KOPT-K1 (cell line): ENCODE data around the gene PAN2.
"Not testable (repeated sequence)": the region's sequence is repeated elsewhere in the genome, so short reads cannot be mapped to it uniquely, and the experiment has no call there.

Experiments used
- H3K27ac ChIP-seq: fragments of 200-600 bp; sonication (generic); 2 replicates; pipeline ENCODE4 v1.5.1; 2016; ENCODE audit warnings: antibody characterized with exemption, mild to moderate bottlenecking, low read depth, low read length; ENCODE audit not compliant: poor library complexity, severe bottlenecking
- H3K36me3 ChIP-seq: fragments of 200-600 bp; sonication (generic); 2 replicates; pipeline ENCODE4 v1.5.1; 2017; ENCODE audit warnings: antibody characterized with exemption, mild to moderate bottlenecking, low read length, moderate library complexity; ENCODE audit not compliant: insufficient read depth
- H3K9me3 ChIP-seq: fragments of 200-600 bp; sonication (generic); 2 replicates; pipeline ENCODE4 v1.5.1; 2017; ENCODE audit warnings: antibody characterized with exemption, low read length, mild to moderate bottlenecking; ENCODE audit not compliant: insufficient read depth, poor library complexity, severe bottlenecking

Gene PAN2

GRCh38 chr12:56278905-56279304 is 54.9 kb downstream of the PAN2 start:
- Histone ChIP-seq H3K27ac (no peak overlapping the region), H3K9me3 (no peaks in the 10 kb centered on the region), H3K36me3 (peaks cover 98% of the 10 kb centered on the region)

DNA sequence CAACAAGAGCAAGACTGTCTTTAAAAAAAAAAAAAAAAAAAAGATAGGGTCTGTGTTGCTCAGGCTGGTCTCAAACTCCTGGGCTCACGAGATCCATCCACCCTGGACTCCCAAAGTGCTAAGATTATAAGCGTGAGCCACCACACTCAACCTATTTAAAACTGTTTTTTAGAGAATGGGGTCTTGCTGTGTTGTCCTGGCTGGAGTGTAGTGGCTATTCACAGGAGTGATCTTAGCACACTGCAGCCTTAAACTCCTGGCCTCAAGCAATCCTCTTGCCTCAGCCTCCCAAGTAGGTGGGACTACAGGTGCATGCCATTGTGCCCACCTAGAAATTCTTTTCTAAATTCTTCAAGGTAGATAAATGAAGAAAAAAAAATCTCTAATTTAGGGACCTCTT is 59.5 kb downstream of the PAN2 start:
- no peak overlapping the region for H3K27ac ChIP-seq
- no peaks in the 10 kb centered on the region for H3K9me3 ChIP-seq
- H3K36me3 ChIP-seq, result peaks cover 98% of the 10 kb centered on the region

DNA sequence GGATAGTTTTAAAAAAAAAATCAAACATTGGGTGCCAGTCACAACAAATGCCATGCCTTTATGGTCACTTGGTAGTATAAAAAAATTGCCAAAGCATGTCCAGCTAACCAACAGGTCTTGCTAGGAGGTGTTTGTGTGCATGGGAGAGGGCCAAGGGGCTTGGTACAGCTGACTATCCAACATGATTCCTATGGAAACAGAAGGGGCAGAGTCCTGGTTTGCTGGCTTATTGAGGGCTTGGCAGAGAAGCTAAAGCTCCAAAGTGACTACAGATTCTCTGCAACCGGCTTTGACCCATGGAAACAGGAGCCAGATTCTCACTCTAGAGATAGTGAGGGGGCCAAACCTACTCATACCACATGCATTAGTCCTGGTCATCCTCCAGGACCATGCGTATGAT is 61.3 kb downstream of the PAN2 start:
- peaks cover 87% of the 10 kb centered on the region for H3K36me3 ChIP-seq
- H3K27ac ChIP-seq, H3K9me3 ChIP-seq: not testable (repeated sequence)

- Histone ChIP-seq H3K36me3 (peaks cover 74% of the 10 kb centered on the region), H3K9me3 (no peaks in the 10 kb centered on the region), H3K27ac (no peak overlapping the region)
Observed at GRCh38 chr12:56271031-56271430, 62.8 kb downstream of the PAN2 start.

GRCh38 chr12:56267443-56268071 is 66.2 kb downstream of the PAN2 start:
- H3K36me3 ChIP-seq, result peaks cover 41% of the 10 kb centered on the region
- peak overlapping the region; percentile 66 for H3K27ac ChIP-seq
- no peaks in the 10 kb centered on the region for H3K9me3 ChIP-seq

GRCh38 chr12:56266693-56267442 is 66.9 kb downstream of the PAN2 start, which contains the start of gene COQ10A:
COQ10A (plus strand) TSS chr12:56266942; CDS start chr12:56267119, 177 bp downstream.
- no peaks in the 10 kb centered on the region for H3K9me3 ChIP-seq
- peak within 1 kb of the TSS; percentile 66 for H3K27ac ChIP-seq
- H3K36me3 ChIP-seq, result peaks cover 34% of the 10 kb centered on the region
